GM21515 (cell line): ENCODE data around the gene ZSCAN22.
"Not testable (repeated sequence)": the region's sequence is repeated elsewhere in the genome, so short reads cannot be mapped to it uniquely, and the experiment has no call there.

Experiments
- ATAC-seq: cut with Tn5 transposase; IDR thresholded peaks from one replicate; pipeline ENCODE4 v1.9.1; 2021; ENCODE audit not compliant: unreplicated experiment

The ZSCAN22 gene

GRCh38 chr19:58368561-58369360, 42.0 kb downstream of the ZSCAN22 start:
- ATAC-seq: no peak

- no peak for ATAC-seq
Measured at GRCh38 chr19:58372311-58373133, 45.7 kb downstream of the ZSCAN22 start.

- ATAC-seq: no peak
Measured at GRCh38 chr19:58374200-58374599, 47.4 kb downstream of the ZSCAN22 start.

- ATAC-seq: not testable (repeated sequence)
Measured at GRCh38 chr19:58376724-58377123, 49.9 kb downstream of the ZSCAN22 start.

GRCh38 chr19:58379246-58379645, 52.5 kb downstream of the ZSCAN22 start:
- no peak for ATAC-seq

- ATAC-seq: no peak
Measured at GRCh38 chr19:58380037-58380661, 53.4 kb downstream of the ZSCAN22 start.

GRCh38 chr19:58380662-58381459, 54.1 kb downstream of the ZSCAN22 start, which contains the start of gene ZNF837:
Gene ZNF837, minus strand, starts transcription at chr19:58381030. Its CDS starts 11,698 bp downstream, at chr19:58369332.
- peak; percentile 72 for ATAC-seq

GRCh38 chr19:58381460-58382212, 54.8 kb downstream of the ZSCAN22 start:
- no peak for ATAC-seq

- no peak for ATAC-seq
Measured at GRCh38 chr19:58382997-58383603, 56.3 kb downstream of the ZSCAN22 start.

- ATAC-seq: no peak
Measured at GRCh38 chr19:58385313-58385890, 58.6 kb downstream of the ZSCAN22 start.

- peak; percentile 15 for ATAC-seq
Measured at GRCh38 chr19:58385891-58386575, 59.2 kb downstream of the ZSCAN22 start.

GRCh38 chr19:58386576-58387337, 60.0 kb downstream of the ZSCAN22 start, which contains the start of gene RPS5:
Gene RPS5, plus strand, starts transcription at chr19:58387269. Its CDS starts 869 bp downstream, at chr19:58388138.
- peak; percentile 76 for ATAC-seq

GRCh38 chr19:58387338-58388174, 60.8 kb downstream of the ZSCAN22 start:
- ATAC-seq: no peak

GRCh38 chr19:58388175-58388526, 61.4 kb downstream of the ZSCAN22 start:
- no peak for ATAC-seq
